HG03520 (cell line): ENCODE data around the gene PSD2.
"Not testable (repeated sequence)": the region's sequence is repeated elsewhere in the genome, so short reads cannot be mapped to it uniquely, and the experiment has no call there.

Experiments used
- ATAC-seq: cut with Tn5 transposase; IDR thresholded peaks from one replicate; pipeline ENCODE4 v1.9.1; 2021; ENCODE audit warnings: mild to moderate bottlenecking, moderate library complexity; ENCODE audit not compliant: unreplicated experiment

The PSD2 gene

DNA sequence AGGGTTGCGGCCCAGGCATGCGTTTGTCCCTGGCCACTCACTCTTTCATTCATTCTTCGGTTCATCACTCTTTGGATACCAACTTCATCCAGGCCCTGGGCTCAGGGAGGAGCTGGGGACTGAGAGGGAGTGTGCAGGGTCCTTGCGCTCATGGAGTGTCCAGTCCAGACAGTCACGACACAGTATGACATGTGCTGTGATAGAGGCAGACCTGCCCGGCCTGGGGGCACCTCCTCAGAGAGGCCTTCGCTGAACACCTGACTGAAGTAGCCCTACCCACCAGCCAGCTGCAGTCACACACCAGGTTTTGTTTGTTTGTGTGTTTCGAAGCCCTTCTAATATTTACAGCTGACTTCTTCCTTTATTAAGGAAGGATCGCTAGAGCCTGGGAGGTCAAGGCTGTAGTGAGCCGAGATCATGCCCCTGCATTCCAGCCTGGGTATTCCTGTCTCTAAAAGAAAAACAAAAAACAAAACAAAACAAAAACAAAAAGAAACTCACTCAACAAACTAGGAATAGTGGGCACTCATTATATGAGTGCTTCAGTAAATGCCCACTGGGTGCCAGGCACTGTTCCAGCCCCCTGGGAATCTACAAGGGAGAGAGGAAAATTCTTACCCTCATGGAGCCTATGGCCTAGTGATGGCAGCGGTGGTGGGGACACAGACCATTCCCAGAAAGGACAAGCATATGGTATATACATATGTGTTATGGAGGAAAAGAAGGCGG lies 6.3 kb upstream of the PSD2 start:
- no peak for ATAC-seq

DNA sequence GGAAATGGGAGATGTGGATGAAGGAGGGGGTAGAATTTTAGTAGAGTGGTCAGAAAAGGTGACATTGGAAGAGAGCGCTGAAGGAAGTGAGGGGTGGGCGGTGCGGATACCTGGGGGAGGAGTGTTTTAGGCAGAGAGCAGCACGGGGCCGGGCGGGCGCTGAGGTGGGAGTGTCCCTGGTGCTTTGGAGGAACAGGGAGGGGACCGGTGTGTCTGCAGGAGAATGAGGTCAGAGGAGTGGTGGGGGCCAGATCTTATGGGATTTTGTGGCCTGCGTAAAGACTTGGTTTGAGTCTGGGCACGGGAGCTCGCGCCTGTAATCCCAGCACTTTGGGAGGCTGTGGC lies 5.8 kb upstream of the PSD2 start:
- no peak for ATAC-seq

DNA sequence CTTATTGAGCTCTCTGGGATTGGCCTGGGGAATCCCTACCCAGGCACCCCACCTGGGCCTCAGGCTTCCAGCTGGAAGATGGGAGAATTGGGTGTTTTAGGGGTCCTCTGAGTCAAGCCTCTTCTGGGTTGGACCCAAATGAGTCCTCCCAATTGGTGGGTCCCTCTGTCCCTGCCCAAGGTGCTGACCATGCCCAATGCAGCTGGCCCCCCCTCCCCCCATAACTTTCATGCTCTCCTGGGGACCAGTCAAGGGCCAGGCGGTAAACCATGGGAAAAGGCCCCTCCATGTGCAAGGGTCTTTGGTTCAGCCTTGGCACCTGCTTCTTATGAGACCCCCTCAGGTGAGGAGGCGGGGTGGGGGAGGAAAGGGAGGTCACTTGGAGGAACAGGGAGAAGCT lies 3.4 kb upstream of the PSD2 start:
- ATAC-seq, result no peak

DNA sequence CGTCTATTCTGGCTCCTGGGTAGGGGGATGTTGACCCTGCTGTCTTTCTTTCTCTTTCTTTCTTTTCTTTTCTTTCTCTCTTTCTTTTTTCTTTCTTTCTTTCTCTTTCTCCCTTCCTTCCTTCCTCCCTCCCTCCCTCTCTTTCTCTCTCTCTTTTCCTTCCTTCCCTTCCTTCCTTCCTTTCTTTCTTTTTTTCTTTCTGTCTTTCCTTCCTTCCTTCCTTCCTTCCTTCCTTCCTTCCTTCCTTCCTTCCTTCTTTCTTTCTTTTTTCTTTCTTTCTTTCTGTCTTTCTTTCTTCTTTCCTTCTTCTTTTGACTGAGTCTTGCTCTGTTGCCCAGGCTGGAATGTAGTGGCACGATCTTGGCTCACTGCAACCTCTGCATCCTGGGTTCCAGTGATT lies 3.0 kb upstream of the PSD2 start:
- ATAC-seq, result not testable (repeated sequence)

DNA sequence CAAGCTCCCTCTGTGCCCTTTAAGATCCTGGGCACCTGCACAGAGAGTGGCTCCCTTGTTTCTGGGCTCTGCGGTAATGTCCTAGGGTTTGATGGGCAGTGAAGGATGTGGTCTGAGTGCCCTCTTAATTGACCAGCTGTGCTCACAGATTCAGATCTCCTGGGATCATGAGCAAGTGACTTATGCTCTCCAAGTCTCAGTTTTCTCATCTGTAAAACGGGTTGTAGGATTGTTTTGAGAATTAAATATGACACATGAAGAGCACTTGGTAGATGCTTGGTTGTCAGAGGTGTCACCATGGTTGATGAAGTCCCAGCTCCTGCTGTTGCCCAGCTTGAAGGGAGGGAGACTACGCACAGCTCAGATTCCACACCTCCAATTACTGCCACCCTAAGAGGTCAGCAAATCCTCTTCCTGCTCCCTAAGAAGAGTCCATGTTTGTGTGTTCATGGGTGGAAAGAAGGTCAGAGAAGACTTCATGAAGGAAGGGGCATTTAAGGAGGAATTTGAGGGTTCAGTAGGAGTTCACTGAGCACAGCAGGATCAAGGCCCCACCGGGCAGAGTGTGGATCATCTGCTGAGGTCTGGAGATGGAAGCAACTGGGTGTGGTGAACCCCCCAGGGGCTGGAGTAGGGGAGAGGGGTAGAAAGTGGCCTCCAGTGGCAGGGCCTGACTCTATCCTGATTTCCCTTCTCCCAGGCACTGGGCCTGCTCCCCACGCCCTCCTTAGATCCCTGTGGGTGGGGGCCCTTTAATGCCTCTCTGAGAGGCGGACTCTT lies 1.4 kb upstream of the PSD2 start:
- ATAC-seq, result no peak

DNA sequence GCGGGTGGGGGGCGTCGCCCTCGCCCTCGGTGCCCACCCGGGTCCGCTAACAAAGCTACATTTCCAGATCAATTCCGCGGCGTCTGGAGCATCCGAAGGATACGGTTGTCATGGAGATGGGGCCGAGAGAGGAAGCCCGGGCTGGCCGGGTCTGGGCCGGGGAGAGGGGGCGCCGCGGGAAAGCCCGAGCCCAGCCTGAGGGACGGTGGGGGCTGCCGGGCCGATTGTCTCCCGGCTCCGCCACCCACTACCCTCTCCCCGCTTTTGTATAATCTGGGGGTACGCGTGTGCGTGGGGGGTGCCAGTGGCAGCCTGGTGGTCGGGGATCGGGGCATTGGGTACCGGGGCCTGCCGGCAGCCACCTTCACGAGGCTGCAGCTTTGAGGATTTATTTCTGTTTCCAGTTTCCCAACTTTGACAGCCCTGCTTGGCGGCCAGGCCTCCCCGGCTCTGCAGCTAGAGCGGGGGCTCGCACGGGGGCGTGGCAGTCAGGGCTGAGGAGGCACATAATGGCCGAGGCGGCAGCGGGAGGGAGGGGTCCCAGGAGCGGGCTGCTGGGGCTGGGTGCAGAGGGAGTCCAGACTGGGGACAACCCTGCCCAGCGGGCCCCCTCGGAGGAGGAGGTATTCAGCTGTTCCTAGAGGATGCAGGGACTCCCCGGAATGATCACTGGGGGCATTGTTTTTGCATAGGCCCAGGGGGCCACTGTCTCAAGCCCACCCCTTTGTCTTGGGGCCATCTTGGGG lies 626 bp downstream of the PSD2 start:
- no peak for ATAC-seq

DNA sequence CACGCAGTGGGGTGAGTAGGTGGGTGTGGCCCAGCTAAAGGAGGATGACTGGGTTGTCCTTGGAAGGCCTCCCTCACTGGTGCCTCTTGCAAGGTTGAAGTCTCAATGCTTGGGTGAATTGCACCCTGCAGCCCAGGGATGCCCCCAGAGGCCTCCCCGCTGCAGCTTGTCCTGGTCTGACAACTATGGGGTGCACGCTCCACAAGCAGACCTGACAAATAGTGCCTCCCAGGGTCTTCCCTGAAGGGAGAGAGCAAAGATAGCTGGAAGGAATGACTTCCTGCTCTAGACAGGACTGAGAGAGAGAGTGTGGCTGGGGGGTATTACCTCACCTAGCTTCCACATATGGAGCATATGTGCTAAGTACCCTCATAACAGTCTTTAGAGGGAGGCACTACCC lies 1.7 kb downstream of the PSD2 start:
- no peak for ATAC-seq

DNA sequence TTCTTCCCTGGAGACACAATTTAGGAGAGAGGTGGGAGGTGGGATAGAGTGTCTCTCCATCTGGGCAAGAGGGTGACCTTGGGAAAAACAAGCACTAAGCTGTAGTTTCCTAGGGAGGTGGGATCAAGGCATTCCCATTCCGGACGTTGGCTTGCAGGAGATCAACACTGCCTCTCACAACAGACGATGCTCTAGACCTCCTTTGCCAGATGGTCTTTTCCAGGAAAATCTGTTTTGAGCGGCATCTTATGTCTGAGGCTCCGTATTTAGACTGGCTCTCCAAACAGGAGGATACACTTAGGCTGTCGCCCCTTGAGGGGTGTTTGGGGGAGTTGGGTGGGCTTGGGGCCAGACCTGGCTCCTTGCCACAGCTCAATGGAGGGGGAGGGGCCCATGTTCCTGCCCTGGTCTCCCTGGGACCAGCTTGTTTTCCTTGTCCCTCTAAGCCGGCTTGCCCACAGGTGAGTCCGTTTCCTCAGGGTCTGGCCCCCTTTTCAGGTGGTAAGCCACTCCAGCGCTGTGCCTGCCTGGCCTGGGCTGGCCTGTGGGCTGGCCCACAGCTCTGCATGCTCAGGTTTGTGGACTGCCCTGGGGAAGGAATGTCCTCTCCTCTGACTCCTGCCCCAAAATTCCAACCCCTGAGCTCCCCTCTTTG lies 2.4 kb downstream of the PSD2 start:
- ATAC-seq, result no peak

DNA sequence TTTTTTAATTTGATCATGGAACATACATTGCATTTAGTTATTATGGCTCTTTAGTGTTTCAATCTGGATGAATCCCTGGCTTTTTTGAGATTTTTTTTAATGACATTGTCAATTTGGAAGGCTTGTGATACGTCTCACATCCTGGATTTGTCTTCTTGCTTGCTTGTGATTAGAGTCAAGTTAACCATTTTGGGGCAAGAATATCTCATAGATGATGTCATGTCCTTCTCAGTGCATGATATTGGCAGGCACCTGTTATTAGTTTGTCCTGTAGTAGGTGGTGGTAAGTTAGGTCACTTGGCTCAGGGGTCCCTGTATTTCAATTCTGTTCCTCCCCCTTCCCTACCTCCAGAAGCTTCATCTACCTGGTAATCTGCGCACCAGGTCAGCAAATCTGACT lies 3.3 kb downstream of the PSD2 start:
- no peak for ATAC-seq

DNA sequence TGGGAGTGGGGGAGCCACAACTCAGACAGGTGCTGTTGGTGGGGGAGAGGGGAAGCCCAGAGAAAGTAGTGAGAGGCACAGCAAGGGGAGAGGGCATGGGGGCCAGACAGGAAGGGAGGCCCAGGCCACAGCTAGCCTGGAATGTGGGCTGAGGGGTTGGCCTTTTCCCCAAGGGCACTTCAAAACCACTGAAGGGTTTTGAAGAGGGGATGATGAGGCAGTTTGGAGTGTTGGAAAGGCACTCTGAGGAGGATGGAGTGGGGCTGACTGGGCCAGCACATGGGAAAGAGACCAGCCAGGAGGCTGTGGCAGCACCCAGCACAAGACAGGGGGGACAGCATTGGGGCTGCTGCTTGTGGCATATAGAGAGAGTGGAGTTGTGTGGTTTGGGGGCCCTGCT lies 3.8 kb downstream of the PSD2 start:
- no peak for ATAC-seq

DNA sequence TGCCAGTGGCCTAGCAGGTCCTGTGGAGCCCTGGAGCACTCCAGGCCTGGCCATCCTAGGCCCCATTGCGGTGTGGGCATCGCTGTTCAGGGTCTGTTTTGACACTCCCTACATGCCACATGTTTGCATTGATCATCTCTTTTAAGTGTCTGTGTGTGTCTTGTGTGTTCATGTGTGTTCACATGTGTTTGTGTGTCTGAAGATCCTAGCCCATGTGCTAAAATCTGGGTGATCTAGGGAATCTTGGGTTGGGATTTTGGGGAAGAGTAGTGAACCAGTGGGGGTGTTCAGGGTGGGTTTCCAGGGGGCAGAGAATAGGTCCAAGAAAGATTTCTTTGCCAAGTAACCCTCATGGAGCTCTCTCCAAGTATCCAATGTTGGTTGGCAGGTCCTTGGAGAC lies 8.4 kb downstream of the PSD2 start:
- ATAC-seq, result no peak

DNA sequence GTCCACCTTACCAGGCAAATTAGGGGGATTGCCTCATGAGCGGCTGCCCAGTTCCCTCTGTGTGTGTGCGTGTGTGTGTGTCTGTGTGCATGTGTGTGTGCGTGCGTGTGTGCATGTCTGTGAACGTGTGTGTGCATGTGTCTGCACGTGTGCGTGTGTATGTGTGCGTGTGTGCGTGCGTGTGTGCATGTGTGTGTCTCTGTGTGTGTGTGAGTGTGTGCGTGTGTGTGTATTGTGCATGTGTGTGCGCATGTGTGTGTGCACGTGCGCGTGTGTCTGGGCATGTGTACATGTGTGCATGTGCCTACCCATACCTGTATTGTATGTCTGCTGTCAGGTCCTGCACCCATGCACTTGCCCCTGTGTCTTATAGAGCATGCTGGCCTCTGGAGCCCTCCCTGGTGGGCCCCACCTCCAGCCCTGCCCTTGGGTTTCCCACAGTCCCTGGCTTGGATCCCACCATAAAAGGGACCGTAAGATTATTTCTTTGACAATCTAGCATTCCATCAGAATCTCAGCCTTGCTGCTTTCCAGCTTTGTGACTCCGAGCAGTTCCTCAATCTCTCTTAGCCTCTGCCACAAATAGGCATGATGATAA lies 9.3 kb downstream of the PSD2 start:
- no peak for ATAC-seq

DNA sequence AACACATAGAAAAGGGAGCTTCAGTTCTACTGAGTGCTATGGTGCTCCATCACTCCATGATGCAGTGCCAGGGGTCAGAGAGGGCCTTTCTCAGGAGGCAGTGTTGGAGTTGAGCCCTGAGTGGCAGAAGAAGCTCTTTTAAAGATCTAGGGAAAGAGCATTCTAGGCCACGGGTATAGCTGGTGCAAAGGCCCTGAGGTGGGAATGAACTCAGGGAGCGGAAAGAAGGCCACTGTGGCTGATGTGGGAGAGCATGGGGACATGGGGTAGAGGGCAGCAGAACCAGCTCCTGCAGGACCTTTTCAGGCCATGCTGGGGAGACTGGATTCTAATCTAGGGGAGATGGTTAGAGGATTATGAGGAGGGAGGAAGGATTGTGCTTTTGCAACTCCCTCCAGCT lies 9.9 kb downstream of the PSD2 start:
- no peak for ATAC-seq

DNA sequence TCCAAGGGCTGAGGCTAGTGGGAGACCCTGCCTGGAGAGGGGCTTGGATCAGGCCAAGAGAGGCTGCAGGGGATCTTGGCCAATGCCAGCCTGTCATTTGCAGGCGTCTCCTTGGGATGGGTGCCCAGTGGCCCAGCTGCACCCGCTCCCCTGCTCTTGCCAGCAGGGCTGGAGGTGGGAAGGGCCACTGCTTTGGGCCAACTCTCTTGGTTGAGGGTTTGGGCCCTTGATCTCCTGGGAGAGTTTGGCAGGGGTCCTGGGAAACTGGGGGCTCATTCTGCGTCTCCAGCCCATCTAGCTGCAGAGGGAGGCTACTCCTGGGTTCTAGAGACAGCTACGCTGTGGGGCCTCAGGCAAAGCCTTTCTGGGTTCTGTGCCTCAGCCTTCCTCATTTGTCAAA lies 10.5 kb downstream of the PSD2 start:
- ATAC-seq, result no peak

DNA sequence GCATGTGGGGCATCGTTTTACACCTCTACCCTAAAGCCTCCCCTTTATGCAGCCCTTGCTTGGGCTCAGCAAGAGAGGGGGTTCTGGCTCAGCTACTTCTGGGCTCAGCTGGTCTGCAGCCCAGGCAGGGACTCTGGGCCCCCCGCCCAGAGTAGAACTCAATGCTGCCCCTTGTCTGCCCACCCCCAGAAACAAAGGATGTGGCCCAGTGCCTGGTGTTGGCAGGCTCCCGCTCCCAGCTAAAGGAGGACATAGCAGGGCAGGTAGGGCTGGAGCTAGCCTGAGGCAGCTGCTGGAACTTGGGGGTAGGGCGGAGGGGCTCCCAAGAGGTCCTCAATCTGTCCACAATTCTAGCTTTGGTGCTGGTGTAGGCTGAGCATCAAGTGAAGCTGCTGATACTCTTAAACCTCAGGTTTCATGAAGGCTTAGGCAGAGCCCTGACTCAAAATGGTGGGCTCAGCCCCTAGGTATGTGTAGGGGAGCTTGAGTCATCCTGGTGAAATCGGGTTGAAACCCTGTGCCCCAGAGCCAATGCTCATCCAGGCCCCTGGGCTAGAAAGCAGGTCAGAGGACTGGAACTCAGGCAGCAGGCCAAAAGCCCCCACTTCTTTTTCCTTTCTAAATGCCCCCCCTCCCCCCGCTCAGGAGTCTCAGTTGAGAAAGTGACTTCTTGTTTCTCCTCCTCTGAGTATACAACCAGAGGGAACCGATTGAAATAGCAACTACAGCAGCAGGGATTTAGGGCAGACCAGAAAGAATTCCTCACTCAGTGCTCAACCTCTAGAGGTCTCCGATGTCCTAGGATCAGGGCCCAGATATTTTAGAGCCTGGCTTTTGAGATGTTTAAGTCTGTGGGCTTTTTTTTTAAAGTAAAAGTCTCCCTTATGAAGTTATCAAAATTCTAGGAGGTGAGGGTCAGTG lies 11.4 kb downstream of the PSD2 start:
- ATAC-seq, result no peak

DNA sequence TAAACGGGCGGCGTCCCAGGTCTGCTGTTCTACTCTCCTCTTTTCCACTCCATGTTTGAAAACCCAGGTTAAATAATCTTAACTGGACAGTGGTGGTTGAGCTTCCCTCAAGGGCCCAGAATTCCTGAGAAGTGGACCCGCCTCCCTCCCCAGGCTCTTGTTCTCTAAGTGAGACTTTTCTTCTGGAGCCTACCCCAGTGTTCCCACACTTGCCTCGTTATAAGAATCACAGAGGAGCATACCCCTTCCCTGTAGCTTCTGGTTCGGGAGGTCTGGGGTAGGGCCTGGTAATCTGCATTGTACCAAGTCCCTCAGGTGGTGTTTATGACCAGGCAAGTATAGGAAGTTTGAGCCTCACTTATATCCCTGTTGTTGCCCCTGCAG lies 12.0 kb downstream of the PSD2 start:
- ATAC-seq, result no peak

DNA sequence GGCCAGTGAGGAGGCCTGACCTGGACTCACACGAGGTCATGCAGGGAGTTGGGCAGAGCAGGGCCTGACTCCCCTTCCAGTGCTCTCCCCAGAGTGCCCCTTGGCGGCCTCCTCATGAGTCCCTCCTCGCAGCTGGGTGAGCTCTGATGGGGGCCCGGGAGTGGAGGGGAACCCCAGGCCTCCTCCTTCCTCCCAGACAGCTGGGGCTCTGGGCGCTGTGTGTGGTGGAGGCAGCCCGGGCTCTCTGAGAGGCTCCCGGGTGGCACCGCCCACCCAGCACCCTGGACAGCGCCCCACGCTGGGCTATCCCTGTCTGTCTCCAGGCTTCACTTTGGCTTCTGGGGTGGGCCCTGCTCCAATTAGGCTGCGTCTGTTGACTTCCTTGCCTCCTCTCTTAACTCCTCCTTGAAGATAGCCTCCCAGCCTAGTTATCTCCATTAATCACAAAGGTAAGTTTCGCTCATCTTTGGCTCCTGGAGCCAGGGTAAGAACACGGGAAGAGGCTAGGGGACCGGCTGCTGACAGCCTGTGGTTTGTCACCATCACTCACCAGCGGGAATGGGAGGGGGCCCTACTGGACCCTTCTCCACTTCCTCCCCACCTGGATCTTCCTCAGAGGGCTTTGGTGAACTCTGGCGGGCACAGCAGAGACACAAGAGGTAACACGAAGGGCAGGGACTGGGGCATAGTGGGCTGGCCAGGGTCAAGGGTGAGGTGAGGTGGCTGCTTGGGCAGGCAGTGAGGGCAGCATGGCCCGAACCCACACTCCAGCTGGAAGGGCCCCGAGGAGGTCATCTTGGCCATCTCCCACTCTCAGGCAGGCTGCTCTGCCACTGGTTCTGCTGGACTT lies 13.1 kb downstream of the PSD2 start:
- ATAC-seq, result no peak

DNA sequence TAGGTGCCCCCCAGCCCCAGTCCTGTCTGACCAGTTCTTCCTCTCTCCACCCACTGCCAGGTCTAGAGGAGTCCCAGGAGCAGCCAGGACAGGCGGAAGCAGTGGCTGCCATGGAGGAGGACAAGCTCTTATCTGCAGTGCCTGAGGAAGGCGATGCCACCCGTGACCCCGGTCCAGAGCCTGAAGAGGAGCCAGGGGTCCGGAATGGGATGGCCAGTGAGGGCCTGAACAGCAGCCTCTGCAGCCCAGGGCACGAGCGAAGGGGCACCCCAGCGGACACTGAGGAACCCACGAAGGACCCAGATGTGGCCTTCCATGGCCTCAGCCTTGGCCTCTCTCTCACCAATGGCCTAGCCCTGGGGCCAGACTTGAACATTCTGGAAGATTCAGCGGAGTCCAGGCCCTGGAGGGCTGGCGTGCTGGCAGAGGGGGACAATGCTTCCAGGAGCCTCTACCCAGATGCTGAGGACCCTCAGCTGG lies 13.8 kb downstream of the PSD2 start:
- ATAC-seq, result no peak
